HG02642 (cell line): ENCODE data around the gene TMED9.
A peak's percentile ranks its signal among the peaks of the same experiment; 100 is the strongest.
"Not testable (repeated sequence)": the region's sequence is repeated elsewhere in the genome, so short reads cannot be mapped to it uniquely, and the experiment has no call there.

Experiments
- ATAC-seq: cut with Tn5 transposase; IDR thresholded peaks from one replicate; pipeline ENCODE4 v1.9.1; 2021; ENCODE audit warnings: mild to moderate bottlenecking; ENCODE audit not compliant: unreplicated experiment, poor library complexity

Gene TMED9

DNA sequence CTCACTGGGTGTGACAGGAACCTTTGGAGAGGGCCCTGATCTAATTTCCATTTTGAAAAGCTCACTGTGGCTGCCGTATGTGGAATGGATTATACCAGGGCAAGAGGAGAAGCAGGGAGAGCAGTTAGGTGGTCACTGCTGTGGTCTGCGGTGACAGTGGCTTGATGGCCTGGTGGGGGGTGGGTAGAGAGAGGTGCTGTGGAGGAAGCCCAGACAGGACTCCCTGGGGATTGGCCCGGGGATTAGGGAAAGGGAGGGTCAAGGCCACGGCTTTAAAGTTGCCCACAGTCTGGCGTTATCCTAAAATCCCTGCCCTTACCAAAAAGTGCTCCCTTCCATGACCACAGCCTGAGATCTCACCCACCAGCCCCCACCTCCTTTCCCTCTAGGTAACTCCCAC is 12.7 kb downstream of the TMED9 start:
- no peak for ATAC-seq

DNA sequence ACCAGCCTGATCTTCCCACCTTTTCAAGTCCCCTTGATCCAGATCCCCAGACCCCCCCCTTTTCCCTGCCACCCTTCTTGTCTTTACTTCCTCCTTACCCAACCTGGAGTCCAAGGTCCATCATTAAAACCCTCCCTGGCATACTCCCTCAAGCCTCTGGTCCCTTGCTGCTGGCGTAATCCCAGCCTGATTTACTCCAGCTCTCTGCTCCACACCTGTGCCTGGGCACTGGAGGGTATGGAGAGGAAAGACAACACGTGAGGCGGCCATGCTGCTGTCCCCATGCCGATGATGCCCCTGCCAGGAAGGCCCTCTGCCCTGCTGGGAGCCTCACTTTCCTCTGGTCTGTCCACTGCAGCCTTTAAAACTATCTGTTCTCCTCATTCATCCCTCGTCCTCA is 13.1 kb downstream of the TMED9 start:
- ATAC-seq = no peak

DNA sequence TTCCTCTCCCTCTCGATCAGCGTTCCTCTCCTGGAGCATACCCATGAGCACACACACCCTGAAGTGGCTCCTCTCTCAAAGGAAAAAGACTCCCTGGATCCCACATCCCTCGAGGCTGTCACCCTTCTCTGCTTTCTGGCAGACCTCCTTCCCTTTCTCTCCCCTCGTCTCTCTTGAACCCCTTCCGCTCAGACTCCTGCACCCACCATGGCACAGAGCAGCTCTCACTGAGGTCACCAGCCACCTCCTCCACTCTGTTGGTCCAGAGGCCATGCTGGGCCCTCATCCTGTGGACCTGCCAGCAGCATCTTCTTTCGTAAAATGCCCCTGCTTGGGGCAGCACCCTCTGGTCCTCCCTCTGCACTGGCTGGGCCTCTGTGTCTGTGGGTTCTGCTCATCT is 13.7 kb downstream of the TMED9 start:
- no peak for ATAC-seq

DNA sequence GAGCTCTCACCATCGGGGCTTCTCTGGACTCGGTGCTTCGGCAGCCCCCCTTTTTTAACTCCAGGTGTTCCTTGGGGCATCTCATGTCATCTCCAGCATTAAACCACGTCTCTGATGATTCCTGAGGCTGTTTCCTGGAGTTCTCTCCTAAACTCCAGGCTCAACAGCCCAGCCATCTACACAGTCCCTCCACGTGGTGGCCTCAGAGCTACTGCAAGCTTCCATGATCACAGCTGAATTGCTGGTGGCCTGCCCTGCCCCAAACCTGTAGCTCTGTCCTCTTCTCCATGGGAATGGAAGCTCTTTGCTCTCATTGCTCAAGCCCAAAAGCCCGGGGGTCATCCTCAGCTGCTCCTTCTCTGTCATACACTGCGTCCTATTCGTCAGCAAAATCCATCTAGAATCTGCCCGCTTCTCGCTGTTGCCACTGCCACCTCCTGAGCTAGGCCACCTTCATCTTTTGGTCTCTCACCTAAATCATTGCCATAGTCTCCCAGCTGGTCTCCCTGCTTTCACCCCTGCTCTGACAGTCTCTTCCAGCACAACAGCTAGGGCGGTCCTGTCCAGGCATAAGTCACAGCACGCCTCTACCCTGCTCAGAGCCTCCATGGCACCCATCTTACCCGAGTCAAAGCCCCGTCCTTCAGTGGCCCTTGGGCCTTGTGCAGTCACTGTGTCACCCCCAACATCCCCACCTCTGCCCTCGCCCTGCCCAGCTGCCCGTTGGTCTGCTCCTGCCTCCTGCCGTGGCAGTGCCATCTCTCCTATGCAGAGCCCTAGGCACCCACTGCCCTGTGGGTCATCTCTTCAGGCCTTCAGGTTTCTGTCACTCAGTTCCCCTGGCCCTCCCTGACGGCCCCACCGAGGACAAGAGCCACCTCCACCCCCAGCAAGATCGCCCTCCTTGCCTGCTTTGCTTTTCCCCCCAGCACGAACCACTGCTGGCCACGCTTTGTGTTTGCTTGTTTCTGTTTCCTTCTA is 14.4 kb downstream of the TMED9 start:
- ATAC-seq = no peak

DNA sequence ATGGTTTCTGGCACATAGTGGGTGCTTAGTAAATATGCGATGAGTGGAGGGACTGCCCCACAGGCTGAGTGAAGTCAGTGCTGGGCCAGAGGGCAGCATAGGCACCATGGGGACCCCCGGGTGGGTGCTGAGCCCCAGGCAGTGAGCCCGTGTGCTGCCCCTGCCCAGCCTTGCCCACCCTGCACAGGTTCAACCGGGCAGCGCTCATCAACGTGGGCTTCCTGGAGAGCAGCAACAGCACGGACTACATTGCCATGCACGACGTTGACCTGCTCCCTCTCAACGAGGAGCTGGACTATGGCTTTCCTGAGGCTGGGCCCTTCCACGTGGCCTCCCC is 15.1 kb downstream of the TMED9 start:
- no peak for ATAC-seq

DNA sequence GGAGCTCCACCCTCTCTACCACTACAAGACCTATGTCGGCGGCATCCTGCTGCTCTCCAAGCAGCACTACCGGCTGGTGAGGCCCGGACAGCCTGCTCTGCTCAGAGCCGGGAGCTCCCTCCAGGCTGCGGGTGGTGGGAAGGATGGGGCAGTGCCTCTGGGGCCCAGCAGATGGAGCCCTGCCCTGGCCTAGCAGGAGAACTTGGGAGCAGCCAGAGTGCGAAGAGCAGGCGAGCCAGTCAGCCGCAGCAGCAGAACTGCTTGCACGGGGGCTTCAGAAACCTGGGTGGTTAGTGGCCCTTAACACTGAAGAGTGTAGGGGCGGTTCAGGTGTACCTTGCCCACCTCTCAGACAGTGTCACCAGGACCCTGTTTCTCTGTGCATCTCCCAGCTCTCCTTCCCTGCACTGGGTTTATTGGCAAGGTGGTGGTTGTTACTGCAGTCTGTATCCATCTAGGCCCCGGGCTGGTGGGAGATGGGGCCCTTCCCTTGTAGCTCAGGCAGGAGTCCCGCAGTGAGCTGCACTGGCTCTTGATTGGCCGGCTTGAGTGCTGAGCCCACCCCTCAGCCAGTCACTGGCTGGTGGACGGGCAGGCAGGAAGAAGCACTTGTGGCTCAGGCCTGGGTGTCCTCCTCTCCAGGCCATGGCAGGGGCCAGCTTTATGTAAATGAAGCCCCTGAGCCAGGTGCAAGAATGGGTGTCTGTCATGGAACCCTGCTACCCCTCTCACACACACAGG is 15.6 kb downstream of the TMED9 start:
- ATAC-seq = peak; percentile 39

DNA sequence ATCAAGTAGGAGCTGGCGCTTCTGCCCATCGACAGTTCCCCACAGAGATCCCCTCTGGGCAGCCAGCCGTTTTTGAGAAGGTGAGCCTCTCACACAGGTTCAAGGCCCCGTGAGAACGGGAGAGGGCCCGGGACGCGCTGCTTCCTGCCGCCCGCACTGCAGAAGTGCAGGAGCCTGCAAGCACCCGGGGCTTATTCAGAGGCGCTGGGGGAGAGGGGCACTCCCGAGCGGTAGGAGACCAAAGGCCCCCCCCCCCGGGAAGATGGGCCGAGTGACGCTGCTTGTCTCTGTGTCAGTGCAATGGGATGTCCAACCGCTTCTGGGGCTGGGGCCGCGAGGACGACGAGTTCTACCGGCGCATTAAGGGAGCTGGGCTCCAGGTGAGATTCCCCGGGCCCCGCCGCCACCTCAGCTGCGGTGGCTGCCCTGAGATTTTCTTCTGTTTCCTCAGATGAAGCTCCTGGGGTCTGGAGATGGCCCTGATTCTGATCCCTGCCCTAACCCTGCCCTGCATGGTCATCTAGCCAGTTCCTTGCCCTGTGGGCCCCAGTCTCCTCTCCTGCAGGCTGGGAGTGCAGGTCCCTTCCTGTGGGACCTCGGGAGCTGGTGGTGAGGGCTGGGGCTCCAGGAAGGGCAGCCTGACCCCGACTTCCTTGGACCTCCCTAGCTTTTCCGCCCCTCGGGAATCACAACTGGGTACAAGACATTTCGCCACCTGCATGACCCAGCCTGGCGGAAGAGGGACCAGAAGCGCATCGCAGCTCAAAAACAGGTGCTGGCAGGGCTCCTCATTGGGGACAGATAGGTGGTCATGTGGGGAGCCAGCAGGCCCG is 16.5 kb downstream of the TMED9 start:
- no peak for ATAC-seq

DNA sequence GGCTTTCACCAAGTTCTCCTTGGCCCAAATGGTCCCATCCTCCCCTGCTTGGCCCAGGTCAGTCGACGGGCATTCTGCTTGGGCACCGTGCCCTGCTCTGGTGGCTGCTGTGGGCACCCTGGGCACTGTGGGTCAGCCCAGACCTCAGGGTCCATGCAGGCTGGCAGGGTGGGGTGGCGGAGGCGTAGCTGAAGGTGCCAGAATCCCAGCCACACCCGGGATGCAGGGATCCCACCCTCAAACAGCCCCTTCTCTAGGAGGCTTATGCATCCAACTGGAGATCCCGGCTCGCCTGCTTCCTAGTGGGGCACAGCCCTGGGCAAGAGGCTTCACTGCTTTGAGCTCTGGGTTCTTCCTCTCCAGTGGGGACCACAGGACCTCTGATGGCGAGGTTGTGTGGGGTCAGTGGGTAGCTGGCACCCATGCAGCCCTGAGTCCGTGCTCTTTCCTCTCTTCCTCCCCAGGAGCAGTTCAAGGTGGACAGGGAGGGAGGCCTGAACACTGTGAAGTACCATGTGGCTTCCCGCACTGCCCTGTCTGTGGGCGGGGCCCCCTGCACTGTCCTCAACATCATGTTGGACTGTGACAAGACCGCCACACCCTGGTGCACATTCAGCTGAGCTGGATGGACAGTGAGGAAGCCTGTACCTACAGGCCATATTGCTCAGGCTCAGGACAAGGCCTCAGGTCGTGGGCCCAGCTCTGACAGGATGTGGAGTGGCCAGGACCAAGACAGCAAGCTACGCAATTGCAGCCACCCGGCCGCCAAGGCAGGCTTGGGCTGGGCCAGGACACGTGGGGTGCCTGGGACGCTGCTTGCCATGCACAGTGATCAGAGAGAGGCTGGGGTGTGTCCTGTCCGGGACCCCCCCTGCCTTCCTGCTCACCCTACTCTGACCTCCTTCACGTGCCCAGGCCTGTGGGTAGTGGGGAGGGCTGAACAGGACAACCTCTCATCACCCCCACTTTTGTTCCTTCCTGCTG is 17.4 kb downstream of the TMED9 start:
- ATAC-seq = no peak

DNA sequence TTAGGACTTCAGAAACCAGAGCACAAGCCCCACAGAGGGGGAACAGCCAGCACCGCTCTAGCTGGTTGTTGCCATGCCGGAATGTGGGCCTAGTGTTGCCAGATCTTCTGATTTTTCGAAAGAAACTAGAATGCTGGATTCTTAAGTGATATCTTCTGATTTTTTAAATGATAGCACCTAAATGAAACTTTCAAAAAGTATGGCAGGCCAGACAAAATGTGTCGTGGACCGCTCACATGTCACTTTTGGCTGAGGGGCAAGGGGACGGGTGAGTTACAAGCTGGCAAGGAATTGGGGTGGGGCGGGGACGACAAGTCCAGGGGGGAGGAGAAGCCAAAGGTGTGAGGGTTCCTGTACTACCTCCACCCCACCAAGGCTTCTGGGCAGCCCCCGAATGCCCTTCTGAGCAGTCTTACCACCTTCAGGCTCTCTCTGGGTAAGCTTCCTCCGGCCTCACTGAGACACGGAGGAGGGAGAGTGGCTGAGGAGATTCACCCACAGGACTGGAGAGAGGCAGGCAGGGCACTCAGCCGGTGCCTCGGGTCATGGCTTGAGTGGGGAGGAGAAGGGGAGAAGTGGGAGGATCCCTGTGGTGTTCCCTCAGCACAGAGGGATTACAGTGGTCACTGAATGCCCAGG is 18.2 kb downstream of the TMED9 start:
- no peak for ATAC-seq

DNA sequence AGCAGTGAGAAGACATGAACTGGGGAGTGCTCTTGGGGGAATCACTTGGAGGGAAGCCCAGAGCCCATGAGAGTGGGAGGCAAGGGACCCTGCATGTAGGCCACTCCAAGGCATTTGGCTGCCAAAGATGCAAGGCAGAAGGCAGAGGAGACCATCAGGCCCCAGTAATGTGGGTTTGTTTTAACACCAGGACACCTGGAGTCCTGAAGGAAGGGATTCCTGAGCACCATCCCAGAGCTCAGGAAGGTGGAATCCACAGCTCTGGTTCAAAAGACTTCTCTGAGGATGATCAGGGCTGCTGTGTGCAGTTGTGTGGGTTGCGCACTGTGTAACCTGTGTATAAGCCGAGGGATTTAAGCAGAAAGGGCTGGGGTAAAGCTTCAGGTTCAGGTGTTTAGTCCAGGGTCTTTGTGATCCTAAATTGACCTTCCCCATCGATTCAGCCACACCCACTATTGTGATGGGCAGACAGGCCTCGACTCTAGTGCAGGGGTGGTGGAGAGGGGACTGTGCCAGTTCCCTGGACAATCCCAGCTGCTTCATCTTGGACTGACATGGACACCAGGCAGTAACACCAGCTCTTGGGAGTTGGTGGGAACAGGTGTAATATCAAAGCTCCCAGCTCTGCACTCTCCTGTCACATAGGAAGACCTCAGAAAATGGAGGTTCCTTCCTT is 18.9 kb downstream of the TMED9 start:
- no peak for ATAC-seq

DNA sequence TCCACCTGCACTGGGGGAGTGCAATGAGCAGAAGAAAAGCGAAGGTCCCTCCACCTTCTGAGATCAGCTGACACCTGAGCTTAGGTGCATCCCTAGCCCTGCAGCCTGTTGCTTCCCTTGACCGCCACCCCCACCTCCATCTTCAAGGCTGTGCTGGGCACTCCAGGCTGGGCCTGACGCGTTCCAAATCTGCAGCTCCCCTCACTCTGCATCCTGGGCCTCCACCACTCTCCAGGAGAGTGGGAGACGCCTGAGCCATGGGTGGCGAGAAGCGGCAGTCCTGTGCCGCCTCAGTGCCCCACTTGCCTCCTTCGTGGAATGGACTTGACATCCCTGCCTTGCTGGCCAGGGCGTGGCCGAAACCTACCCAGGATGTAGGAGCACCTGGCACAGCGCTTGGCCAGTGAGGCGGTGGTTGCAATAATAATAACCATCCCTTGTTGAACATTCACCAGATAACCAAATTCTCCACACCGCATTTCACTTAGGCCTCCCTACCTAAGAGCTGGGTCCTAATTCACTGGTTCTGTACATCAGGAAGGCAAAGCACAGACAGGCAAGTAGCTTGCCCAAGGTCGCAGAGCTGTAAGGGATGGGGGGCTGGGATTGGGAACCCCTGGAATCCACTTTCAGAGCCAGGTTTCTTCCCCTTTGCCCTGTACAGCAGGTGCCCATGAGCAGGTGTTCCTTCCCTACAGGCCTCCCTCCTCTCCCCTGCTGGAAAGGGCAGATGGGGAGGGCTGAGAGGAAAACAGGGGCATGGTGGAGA is 19.6 kb downstream of the TMED9 start:
- no peak for ATAC-seq

DNA sequence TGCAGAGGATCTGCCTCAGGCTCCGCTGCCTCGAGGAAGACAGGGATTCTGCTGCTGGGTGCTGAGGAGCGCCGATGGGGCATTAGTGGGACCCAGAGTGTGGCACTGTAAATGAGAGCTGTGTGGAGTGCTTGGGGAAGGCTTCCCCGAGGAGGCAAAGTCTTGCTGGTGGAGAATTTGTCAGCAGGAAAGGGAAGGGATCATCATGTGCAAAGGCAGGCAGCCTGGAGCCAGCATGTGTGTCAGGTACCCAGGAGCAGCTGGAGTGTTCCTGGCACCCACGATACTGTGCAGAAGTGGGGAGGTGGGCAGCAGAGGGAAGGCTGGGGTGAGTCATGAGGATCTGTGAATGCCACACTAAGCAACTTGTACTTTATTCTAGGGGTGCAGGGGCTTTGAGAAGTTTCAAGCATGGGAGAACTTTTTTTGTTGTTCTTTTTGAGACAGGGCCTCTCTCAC is 20.2 kb downstream of the TMED9 start:
- ATAC-seq = no peak

DNA sequence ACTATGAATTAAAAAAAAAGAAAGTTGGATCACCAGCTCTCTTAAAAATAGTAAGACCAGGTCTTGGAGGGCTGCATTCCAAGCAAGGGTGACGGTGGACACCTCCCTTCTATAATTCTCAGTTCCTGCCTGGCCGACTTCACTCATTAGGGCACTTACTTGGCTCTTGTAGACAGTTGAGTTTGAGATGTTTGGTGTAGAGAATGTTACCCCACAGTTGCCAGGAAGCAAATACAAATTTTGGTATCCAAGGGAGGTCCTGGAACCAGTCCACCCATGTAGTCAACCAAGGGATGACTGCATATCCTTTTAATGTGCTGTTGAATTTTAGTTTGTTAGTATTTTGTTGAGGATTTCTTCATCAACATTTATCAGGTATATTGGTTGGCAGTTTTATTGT is 28.6 kb downstream of the TMED9 start:
- no peak for ATAC-seq

DNA sequence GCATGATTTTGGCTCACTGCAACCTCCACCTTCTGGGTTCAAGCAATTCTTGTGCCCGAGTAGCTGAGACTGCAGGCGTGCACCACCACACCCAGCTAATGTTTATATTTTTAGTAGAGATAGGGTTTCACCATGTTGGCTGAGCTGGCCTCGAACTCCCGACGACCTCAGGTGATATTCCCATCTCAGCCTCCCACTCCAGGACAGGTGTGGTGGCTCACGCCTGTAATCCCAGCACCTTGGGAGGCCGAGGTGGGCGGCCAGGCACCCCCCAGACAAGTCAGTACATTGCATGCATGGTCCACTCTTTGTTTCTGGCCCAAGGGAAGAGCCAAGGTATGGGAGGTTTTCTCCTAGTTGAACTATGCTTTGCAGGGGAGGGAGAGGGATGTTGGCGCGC is 32.2 kb downstream of the TMED9 start:
- ATAC-seq = not testable (repeated sequence)

DNA sequence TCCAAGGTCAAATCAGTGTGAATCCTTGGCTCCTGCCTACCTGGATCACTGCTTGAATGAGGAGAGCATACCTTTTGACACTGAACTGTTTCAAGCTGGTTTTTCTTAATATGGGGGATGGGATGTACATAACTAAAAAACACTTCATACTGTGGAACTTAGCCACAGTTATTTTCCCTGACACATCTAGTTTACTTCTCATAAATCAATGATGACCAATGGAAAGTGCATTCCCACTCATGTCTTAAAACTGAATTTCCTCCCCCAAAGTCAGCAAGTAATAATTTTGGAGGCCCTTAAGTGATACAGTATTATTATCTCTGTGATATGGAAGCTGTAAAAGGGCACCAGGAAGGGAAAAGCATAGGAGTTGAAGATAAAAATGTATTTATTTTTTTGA is 38.2 kb downstream of the TMED9 start:
- ATAC-seq = not testable (repeated sequence)

DNA sequence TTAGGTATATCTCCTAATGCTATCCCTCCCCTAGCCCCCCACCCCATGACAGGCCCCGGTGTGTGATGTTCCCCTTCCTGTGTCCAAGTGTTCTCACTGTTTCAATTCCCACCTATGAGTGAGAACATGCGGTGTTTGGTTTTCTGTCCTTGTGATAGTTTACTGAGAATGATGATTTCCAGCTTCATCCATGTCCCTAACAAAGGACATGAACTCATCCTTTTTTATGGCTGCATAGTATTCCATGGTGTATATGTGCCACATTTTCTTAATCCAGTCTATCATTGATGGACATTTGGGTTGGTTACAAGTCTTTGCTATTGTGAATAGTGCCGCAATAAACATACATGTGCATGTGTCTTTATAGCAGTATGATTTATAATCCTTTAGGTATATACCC is 42.9 kb downstream of the TMED9 start:
- not testable (repeated sequence) for ATAC-seq

DNA sequence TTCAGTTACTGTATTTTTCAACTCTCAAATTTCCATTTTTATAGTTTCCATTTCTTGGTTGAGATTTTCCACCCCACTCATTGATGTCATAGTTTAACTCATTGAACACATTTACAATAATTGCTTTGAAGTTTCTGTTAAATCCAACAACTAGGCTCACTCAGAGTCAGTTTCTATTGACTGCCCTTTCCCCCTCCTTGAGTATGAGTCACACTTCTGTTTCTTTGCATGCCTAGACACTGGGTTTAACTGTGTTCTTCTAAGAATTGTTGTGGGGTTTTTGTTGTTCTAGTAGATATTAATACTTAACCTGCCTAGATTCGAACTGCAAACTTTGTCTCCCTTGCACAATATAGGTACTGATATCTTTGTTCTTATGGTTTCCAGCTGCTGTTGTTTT is 53.5 kb downstream of the TMED9 start:
- ATAC-seq = not testable (repeated sequence)
